ENCODE data around the gene RAD51AP2.

RAD51AP2 gene

DNA sequence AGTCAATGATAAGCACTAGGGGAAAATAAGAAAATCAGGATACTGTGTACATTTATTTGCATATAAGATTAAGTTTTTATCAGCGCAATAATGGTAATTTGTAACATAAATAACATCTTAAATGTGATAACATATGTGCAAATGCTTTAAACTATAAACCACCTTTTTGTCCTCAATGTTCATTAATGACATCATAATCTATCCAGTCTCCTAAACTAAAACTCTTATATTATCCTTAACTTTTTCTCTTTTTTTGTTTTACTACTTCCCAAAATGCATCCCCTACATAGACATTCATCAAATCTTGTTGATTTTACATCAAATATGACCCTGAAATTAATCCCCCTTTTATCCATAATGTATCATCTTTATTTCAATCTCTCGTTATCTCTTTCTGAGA lies 3.4 kb upstream of the RAD51AP2 start:
- H3K27me3 ChIP-seq (ENCODE audit: insufficient read depth, low read length) = no peaks in the 10 kb centered on the region
- no peak overlapping the region for H4K12ac ChIP-seq (ENCODE audit: low read depth, low read length)
- no peak overlapping the region for H3K4ac ChIP-seq (ENCODE audit: low read depth, low read length)
- no peak overlapping the region for H3K4me2 ChIP-seq (ENCODE audit: low read length)
- no peak for DNase-seq
- H3K9ac ChIP-seq (ENCODE audit: low read length) = no peak overlapping the region
- no peak overlapping the region for H2AFZ ChIP-seq (ENCODE audit: insufficient read depth, low read length, poor library complexity)
- H2BK120ac ChIP-seq (ENCODE audit: insufficient read depth, low read length, poor library complexity) = no peak overlapping the region
- H4K91ac ChIP-seq (ENCODE audit: low read depth, low read length) = no peak overlapping the region
- H3K36me3 ChIP-seq (ENCODE audit: control insufficient read depth in 1 of 2, insufficient read depth in 2 of 2, low read length in 2 of 2) = no peaks in the 10 kb centered on the region
- no peak overlapping the region for H3K27ac ChIP-seq (ENCODE audit: low read depth, low read length)
- no peak overlapping the region for H3K18ac ChIP-seq (ENCODE audit: low read length)
- no peaks in the 10 kb centered on the region for H3K9me3 ChIP-seq (ENCODE audit: insufficient read depth, low read depth, low read length)
- no peak overlapping the region for H2BK12ac ChIP-seq (ENCODE audit: low read length)
- no peaks in the 10 kb centered on the region for H3K79me2 ChIP-seq (ENCODE audit: control insufficient read depth, insufficient read depth, low read length, poor library complexity)
- H2AK5ac ChIP-seq (ENCODE audit: low read length) = no peak overlapping the region
- H3K4me3 ChIP-seq (ENCODE audit: low read depth, low read length) = no peak overlapping the region
- WGBS (ENCODE audit: extremely low coverage, insufficient coverage, insufficient read length) = no CpG with 5 or more reads among the region's 2 CpGs
- no peak overlapping the region for H3K14ac ChIP-seq (ENCODE audit: low read length)
- peaks cover 2% of the 10 kb centered on the region for H3K79me1 ChIP-seq (ENCODE audit: low read length)
- no peak overlapping the region for H3K23ac ChIP-seq (ENCODE audit: low read length)
- H4K8ac ChIP-seq (ENCODE audit: low read depth, low read length) = no peak overlapping the region
- H3K4me1 ChIP-seq (ENCODE audit: control insufficient read depth in 1 of 2, insufficient read depth in 2 of 2, low read length in 2 of 2) = no peaks in the 10 kb centered on the region
- H2BK5ac ChIP-seq (ENCODE audit: low read depth, low read length, poor library complexity) = no peak overlapping the region

DNA sequence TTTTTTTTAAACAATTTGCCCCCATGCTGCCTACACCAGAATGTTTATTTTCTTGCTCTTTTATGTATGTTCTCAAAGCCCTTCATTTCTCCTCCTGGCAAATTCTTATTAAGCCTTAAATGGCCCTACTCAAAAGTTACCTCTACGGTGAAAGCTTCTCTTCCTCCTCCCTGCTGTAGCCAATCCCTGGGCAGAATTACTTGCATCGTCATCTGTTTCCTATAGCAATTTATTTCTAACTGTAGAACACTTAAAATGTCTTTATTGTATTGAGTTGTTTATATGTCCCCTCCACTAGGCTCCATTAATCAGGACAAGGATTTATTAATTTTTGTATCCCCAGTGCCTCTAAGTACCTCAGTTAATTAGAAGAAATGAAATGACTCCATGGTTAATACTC lies 2.5 kb upstream of the RAD51AP2 start:
- H3K9me3 ChIP-seq (ENCODE audit: insufficient read depth, low read depth, low read length) = no peaks in the 10 kb centered on the region
- no peak overlapping the region for H4K12ac ChIP-seq (ENCODE audit: low read depth, low read length)
- H2AFZ ChIP-seq (ENCODE audit: insufficient read depth, low read length, poor library complexity) = no peak overlapping the region
- H3K4me2 ChIP-seq (ENCODE audit: low read length) = no peak overlapping the region
- H3K4me1 ChIP-seq (ENCODE audit: control insufficient read depth in 1 of 2, insufficient read depth in 2 of 2, low read length in 2 of 2) = no peaks in the 10 kb centered on the region
- no peak overlapping the region for H3K23ac ChIP-seq (ENCODE audit: low read length)
- no peak overlapping the region for H3K4me3 ChIP-seq (ENCODE audit: low read depth, low read length)
- H2BK120ac ChIP-seq (ENCODE audit: insufficient read depth, low read length, poor library complexity) = no peak overlapping the region
- peaks cover 2% of the 10 kb centered on the region for H3K79me1 ChIP-seq (ENCODE audit: low read length)
- no peak overlapping the region for H3K9ac ChIP-seq (ENCODE audit: low read length)
- H3K14ac ChIP-seq (ENCODE audit: low read length) = no peak overlapping the region
- H3K27me3 ChIP-seq (ENCODE audit: insufficient read depth, low read length) = no peaks in the 10 kb centered on the region
- no peak overlapping the region for H2AK5ac ChIP-seq (ENCODE audit: low read length)
- H3K79me2 ChIP-seq (ENCODE audit: control insufficient read depth, insufficient read depth, low read length, poor library complexity) = no peaks in the 10 kb centered on the region
- H3K36me3 ChIP-seq (ENCODE audit: control insufficient read depth in 1 of 2, insufficient read depth in 2 of 2, low read length in 2 of 2) = no peaks in the 10 kb centered on the region
- WGBS (ENCODE audit: extremely low coverage, insufficient coverage, insufficient read length) = no CpG with 5 or more reads among the region's 2 CpGs
- H2BK12ac ChIP-seq (ENCODE audit: low read length) = no peak overlapping the region
- H4K8ac ChIP-seq (ENCODE audit: low read depth, low read length) = no peak overlapping the region
- no peak overlapping the region for H4K91ac ChIP-seq (ENCODE audit: low read depth, low read length)
- no peak overlapping the region for H3K4ac ChIP-seq (ENCODE audit: low read depth, low read length)
- no peak overlapping the region for H2BK5ac ChIP-seq (ENCODE audit: low read depth, low read length, poor library complexity)
- H3K18ac ChIP-seq (ENCODE audit: low read length) = no peak overlapping the region
- no peak for DNase-seq
- no peak overlapping the region for H3K27ac ChIP-seq (ENCODE audit: low read depth, low read length)

DNA sequence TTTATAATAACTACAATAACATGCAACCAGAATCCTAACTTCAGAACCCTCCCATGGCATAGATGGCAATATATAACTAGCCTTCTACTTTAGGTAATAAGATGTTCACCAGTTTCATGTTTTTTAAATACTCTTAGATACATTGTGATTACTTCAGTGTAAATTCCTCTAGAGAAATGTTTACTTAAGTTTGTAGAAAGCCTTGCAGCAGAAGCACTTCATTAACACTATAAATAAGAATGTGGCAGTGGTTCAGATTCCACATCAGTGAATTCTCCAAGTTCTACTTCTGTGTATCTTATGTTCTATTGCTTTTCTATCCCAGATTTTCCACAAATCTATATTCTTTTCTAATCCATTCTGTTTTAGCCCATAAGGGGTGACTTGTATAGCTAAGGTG lies 1.2 kb upstream of the RAD51AP2 start:
- Histone ChIP-seq H3K4ac (ENCODE audit: low read depth, low read length) (no peak overlapping the region), H3K4me1 (ENCODE audit: control insufficient read depth in 1 of 2, insufficient read depth in 2 of 2, low read length in 2 of 2) (no peaks in the 10 kb centered on the region), H2AK5ac (ENCODE audit: low read length) (no peak overlapping the region), H3K27me3 (ENCODE audit: insufficient read depth, low read length) (no peaks in the 10 kb centered on the region), H3K4me2 (ENCODE audit: low read length) (no peak overlapping the region), H3K9ac (ENCODE audit: low read length) (no peak overlapping the region), H4K12ac (ENCODE audit: low read depth, low read length) (no peak overlapping the region), H3K27ac (ENCODE audit: low read depth, low read length) (no peak overlapping the region), H2BK12ac (ENCODE audit: low read length) (no peak overlapping the region), H3K14ac (ENCODE audit: low read length) (no peak overlapping the region), H3K18ac (ENCODE audit: low read length) (no peak overlapping the region), H3K36me3 (ENCODE audit: control insufficient read depth in 1 of 2, insufficient read depth in 2 of 2, low read length in 2 of 2) (no peaks in the 10 kb centered on the region), H3K9me3 (ENCODE audit: insufficient read depth, low read depth, low read length) (no peaks in the 10 kb centered on the region), H3K79me2 (ENCODE audit: control insufficient read depth, insufficient read depth, low read length, poor library complexity) (no peaks in the 10 kb centered on the region), H2BK5ac (ENCODE audit: low read depth, low read length, poor library complexity) (no peak overlapping the region), H4K91ac (ENCODE audit: low read depth, low read length) (no peak overlapping the region), H3K79me1 (ENCODE audit: low read length) (peaks cover 2% of the 10 kb centered on the region), H4K8ac (ENCODE audit: low read depth, low read length) (no peak overlapping the region), H3K23ac (ENCODE audit: low read length) (no peak overlapping the region), H2AFZ (ENCODE audit: insufficient read depth, low read length, poor library complexity) (no peak overlapping the region), H3K4me3 (ENCODE audit: low read depth, low read length) (no peak overlapping the region), H2BK120ac (ENCODE audit: insufficient read depth, low read length, poor library complexity) (no peak overlapping the region)
- DNase-seq = no peak

DNA sequence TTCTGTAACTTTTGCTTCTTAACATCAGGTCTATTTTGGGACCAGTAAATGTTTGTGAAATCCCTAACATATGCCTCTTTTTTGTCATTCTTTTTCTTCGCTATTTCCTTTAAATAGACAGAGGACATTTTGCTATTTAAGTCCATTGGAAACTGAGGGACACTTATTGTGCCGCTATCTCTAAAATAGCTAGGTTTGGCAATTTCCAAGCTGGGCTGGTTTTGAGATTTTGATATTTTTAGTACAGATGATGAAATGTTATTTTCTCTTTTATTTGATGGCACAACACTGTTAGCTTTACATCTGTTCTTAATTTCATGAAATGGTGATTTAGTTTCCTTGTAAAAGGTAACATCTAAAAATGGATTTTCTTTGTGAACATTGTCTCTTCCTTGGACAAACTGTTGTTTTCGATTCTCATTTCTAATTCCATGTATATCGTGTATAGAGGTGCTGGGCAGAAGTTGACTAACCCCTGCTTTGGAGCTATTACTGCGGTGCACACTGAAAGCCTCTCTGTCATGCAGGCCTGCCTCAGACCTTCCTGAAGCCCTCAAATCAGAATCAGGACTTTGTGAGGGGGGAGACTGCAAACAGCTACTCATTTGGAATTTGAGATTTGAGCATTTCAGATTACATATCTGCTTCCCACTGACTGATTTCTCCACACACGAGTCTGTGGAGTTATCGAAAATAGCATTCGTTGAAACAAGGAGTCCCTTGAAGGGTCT lies 594 bp downstream of the RAD51AP2 start:
- Histone ChIP-seq H3K9me3 (ENCODE audit: insufficient read depth, low read depth, low read length) (no peaks in the 10 kb centered on the region), H3K36me3 (ENCODE audit: control insufficient read depth in 1 of 2, insufficient read depth in 2 of 2, low read length in 2 of 2) (no peaks in the 10 kb centered on the region), H3K9ac (ENCODE audit: low read length) (peak overlapping the region; percentile 28), H2AFZ (ENCODE audit: insufficient read depth, low read length, poor library complexity) (peak overlapping the region; percentile 66), H3K23ac (ENCODE audit: low read length) (no peak overlapping the region), H3K27ac (ENCODE audit: low read depth, low read length) (no peak overlapping the region), H3K79me2 (ENCODE audit: control insufficient read depth, insufficient read depth, low read length, poor library complexity) (no peaks in the 10 kb centered on the region), H3K4me3 (ENCODE audit: low read depth, low read length) (peak overlapping the region; percentile 48), H3K79me1 (ENCODE audit: low read length) (peaks cover 2% of the 10 kb centered on the region), H3K4me1 (ENCODE audit: control insufficient read depth in 1 of 2, insufficient read depth in 2 of 2, low read length in 2 of 2) (no peaks in the 10 kb centered on the region), H4K12ac (ENCODE audit: low read depth, low read length) (no peak overlapping the region), H3K4me2 (ENCODE audit: low read length) (peak overlapping the region; percentile 69), H4K8ac (ENCODE audit: low read depth, low read length) (peak overlapping the region; percentile 46), H3K27me3 (ENCODE audit: insufficient read depth, low read length) (no peaks in the 10 kb centered on the region), H3K14ac (ENCODE audit: low read length) (no peak overlapping the region), H2AK5ac (ENCODE audit: low read length) (no peak overlapping the region), H2BK5ac (ENCODE audit: low read depth, low read length, poor library complexity) (no peak overlapping the region), H2BK120ac (ENCODE audit: insufficient read depth, low read length, poor library complexity) (no peak overlapping the region), H4K91ac (ENCODE audit: low read depth, low read length) (no peak overlapping the region), H3K4ac (ENCODE audit: low read depth, low read length) (no peak overlapping the region), H3K18ac (ENCODE audit: low read length) (no peak overlapping the region), H2BK12ac (ENCODE audit: low read length) (no peak overlapping the region)
- no CpG with 5 or more reads among the region's 8 CpGs for WGBS (ENCODE audit: extremely low coverage, insufficient coverage, insufficient read length)
- no peak for DNase-seq

Data from trophoblast cell (in vitro differentiated cells and primary cell).